Measurements from ENCODE around the gene TPRX2. TPM values are rescaled to one million over a fixed set of nuclear protein-coding genes. Genes with fewer than 3 reads are reported as not detected.

The TPRX2 gene
- total RNA-seq, 4 donors from 2014 or later, result not detected

- H3K4me1 ChIP-seq, result no peaks in the 10 kb centered on the region
- intact Hi-C loops (cut with DNase I; ENCODE audit: low total_unique reads), result no loop called here
- H3K27me3 ChIP-seq, result no peaks in the 10 kb centered on the region
- H3K9me3 ChIP-seq, result no peaks in the 10 kb centered on the region
- no peak for DNase-seq
- no peak overlapping the region for H3K27ac ChIP-seq
- no peak overlapping the region for H3K4me3 ChIP-seq
- TF ChIP-seq CTCF (IDR thresholded peaks at IDR 0.05), result no peak
- TF ChIP-seq POLR2A (IDR thresholded peaks at IDR 0.05), result no peak
- no peaks in the 10 kb centered on the region for H3K36me3 ChIP-seq
Observed at GRCh38 chr19:47820410-47820809, 38.6 kb upstream of the TPRX2 start.

- H3K9me3 ChIP-seq, result no peaks in the 10 kb centered on the region
- H3K36me3 ChIP-seq, result no peaks in the 10 kb centered on the region
- DNase-seq, result no peak
- TF ChIP-seq POLR2A (IDR thresholded peaks at IDR 0.05), result no peak
- TF ChIP-seq CTCF (IDR thresholded peaks at IDR 0.05), result no peak
- intact Hi-C loops (cut with DNase I; ENCODE audit: low total_unique reads), result no loop called here
- no peaks in the 10 kb centered on the region for H3K4me1 ChIP-seq
- no peak within 1 kb of the TSS for H3K27ac ChIP-seq
- H3K27me3 ChIP-seq, result no peaks in the 10 kb centered on the region
- H3K4me3 ChIP-seq, result no peak within 1 kb of the TSS
Observed at GRCh38 chr19:47821460-47822020, 37.5 kb upstream of the TPRX2 start, which contains the start of gene CRX. Gene CRX, plus strand, starts transcription at chr19:47821937. Its CDS starts 12,507 bp downstream, at chr19:47834444.

GRCh38 chr19:47824396-47824795 is 34.6 kb upstream of the TPRX2 start:
- H3K4me3 ChIP-seq, result no peak overlapping the region
- no peak for DNase-seq
- no peak for TF ChIP-seq POLR2A (IDR thresholded peaks at IDR 0.05)
- no peak for TF ChIP-seq CTCF (IDR thresholded peaks at IDR 0.05)
- H3K27ac ChIP-seq, result no peak overlapping the region
- no peaks in the 10 kb centered on the region for H3K27me3 ChIP-seq
- intact Hi-C loops (cut with DNase I; ENCODE audit: low total_unique reads), result no loop called here
- H3K4me1 ChIP-seq, result no peaks in the 10 kb centered on the region
- no peaks in the 10 kb centered on the region for H3K36me3 ChIP-seq
- H3K9me3 ChIP-seq, result no peaks in the 10 kb centered on the region

- TF ChIP-seq POLR2A (IDR thresholded peaks at IDR 0.05), result no peak
- Histone ChIP-seq H3K36me3 (no peaks in the 10 kb centered on the region), H3K27me3 (no peaks in the 10 kb centered on the region), H3K9me3 (no peaks in the 10 kb centered on the region), H3K27ac (no peak overlapping the region), H3K4me1 (no peaks in the 10 kb centered on the region), H3K4me3 (no peak overlapping the region)
- DNase-seq, result no peak
- intact Hi-C loops (cut with DNase I; ENCODE audit: low total_unique reads), result no loop called here
Observed at GRCh38 chr19:47826800-47827199, 32.2 kb upstream of the TPRX2 start.

- no peak for TF ChIP-seq CTCF (IDR thresholded peaks at IDR 0.05)
- no peak for TF ChIP-seq POLR2A (IDR thresholded peaks at IDR 0.05)
- no peak for DNase-seq
- H3K36me3 ChIP-seq, result no peaks in the 10 kb centered on the region
- H3K9me3 ChIP-seq, result no peaks in the 10 kb centered on the region
- H3K27ac ChIP-seq, result no peak overlapping the region
- no peak overlapping the region for H3K4me3 ChIP-seq
- H3K27me3 ChIP-seq, result no peaks in the 10 kb centered on the region
- H3K4me1 ChIP-seq, result no peaks in the 10 kb centered on the region
- intact Hi-C loops (cut with DNase I; ENCODE audit: low total_unique reads), result no loop called here
Observed at GRCh38 chr19:47832723-47833122, 26.3 kb upstream of the TPRX2 start.

GRCh38 chr19:47836038-47836437 is 23.0 kb upstream of the TPRX2 start:
- Histone ChIP-seq H3K36me3 (no peaks in the 10 kb centered on the region), H3K27ac (no peak overlapping the region), H3K9me3 (no peaks in the 10 kb centered on the region), H3K27me3 (no peaks in the 10 kb centered on the region), H3K4me3 (no peak overlapping the region), H3K4me1 (no peaks in the 10 kb centered on the region)
- intact Hi-C loops (cut with DNase I; ENCODE audit: low total_unique reads), result no loop called here
- no peak for DNase-seq
- no peak for TF ChIP-seq POLR2A (IDR thresholded peaks at IDR 0.05)

Measured in uterus (tissue), 4 donors.